ENCODE results near the gene CNKSR1. TPM values are rescaled to one million over a fixed set of nuclear protein-coding genes. Genes with fewer than 3 reads are reported as not detected.

The CNKSR1 gene
- total RNA-seq, 2 experiments from 2014 or later: 3.0 to 3.2 TPM

DNA sequence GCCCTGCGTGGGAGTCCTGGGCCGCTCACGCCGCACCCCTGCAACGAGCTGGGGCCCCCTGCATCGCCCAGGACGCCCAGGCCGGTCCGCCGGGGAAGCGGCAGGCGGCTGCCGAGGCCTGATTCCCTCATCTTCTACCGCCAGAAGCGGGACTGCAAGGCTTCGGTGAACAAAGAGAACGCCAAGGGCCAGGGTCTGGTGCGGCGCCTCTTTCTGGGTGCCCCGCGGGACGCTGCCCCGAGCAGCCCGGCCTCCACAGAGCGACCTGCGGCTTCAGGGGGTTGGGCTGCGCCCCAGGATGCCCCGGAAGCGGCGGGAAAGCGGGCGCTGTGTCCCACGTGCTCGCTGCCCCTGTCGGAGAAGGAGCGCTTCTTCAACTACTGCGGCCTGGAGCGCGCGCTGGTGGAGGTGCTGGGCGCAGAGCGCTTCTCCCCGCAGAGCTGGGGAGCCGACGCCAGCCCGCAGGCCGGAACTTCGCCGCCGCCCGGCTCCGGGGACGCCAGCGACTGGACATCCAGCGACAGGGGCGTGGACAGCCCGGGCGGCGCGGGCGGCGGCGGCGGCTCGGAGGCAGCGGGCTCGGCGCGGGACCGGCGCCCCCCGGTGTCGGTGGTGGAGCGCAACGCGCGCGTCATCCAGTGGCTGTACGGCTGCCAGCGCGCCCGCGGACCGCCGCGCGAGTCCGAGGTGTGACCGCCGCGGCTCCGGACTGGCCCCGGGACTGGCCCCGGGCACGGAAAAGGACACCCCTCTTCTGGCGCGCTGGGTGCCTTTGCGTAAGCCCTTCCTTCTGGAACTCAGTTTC is 15.7 kb upstream of the CNKSR1 start:
- ChIA-PET CTCF (interaction anchor here (0.6 to 3.0 kb wide), 7 partner anchors 8 to 256 kb away, joined by 3 to 10 read pairs (median 3); partner anchors contain the start of genes ZNF593 and ZNF593OS), POLR2A (interaction anchor here (0.6 kb wide), 1 partner anchor 35 kb away, joined by 4 read pairs; no protein-coding TSS in a partner anchor)
- Mint-ChIP-seq H3K4me1 (peaks cover 10% of the 10 kb centered on the region), H3K9me3 (ENCODE audit: low read depth) (no peaks in the 10 kb centered on the region), H3K27ac (no peak overlapping the region), H3K27me3 (peaks cover 15% of the 10 kb centered on the region), H3K4me3 (peak overlapping the region; percentile 39), H3K36me3 (ENCODE audit: low read depth) (no peaks in the 10 kb centered on the region)
- intact Hi-C loops (cut with DNase I, micrococcal nuclease): loop anchor here in 1 of 2 experiments (2.0 kb wide), 1 partner anchor 159 kb away; no protein-coding TSS in a partner anchor
- DNase-seq: peak; percentile 67
- peak; percentile 47 for ATAC-seq

DNA sequence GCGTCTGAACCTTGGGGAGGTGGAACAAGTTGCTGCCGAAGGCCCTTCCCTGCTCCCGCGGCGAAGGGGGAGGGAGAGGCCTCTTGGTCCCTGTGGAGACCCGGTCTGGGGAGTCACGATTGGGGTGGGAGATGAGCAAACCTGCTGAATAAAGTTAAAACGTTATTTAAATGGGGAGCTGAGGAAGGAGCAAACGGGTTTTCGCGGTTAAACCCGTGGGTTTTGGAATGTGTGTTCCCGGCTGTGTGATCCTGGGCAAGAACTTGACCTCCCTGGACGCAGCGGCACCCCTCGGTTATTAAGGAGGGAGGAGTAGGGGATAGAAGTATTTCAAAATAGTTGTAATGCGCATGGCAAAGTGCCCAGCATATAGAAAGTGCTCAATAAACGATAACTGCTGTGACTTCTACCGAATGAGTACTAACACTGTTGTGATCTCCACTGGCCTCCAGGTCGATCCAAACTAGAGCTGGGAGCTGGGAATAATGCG is 15.0 kb upstream of the CNKSR1 start:
- ATAC-seq: no peak
- POLR2A ChIA-PET: interaction anchor here (0.6 kb wide), 1 partner anchor 36 kb away, joined by 4 read pairs; no protein-coding TSS in a partner anchor
- peaks cover 10% of the 10 kb centered on the region for H3K4me1 Mint-ChIP-seq
- H3K27me3 Mint-ChIP-seq: peaks cover 15% of the 10 kb centered on the region
- peak overlapping the region; percentile 39 for H3K4me3 Mint-ChIP-seq
- CTCF ChIA-PET: interaction anchor here (0.5 to 3.0 kb wide), 8 partner anchors 8 to 285 kb away, joined by 3 to 11 read pairs (median 4); partner anchors contain the start of genes ZNF593 and ZNF593OS
- intact Hi-C loops (cut with DNase I, micrococcal nuclease): loop anchor here in 1 of 2 experiments (2.0 kb wide), 1 partner anchor 159 kb away; no protein-coding TSS in a partner anchor
- no peaks in the 10 kb centered on the region for H3K9me3 Mint-ChIP-seq (ENCODE audit: low read depth)
- no peaks in the 10 kb centered on the region for H3K36me3 Mint-ChIP-seq (ENCODE audit: low read depth)
- DNase-seq: no peak
- H3K27ac Mint-ChIP-seq: no peak overlapping the region

DNA sequence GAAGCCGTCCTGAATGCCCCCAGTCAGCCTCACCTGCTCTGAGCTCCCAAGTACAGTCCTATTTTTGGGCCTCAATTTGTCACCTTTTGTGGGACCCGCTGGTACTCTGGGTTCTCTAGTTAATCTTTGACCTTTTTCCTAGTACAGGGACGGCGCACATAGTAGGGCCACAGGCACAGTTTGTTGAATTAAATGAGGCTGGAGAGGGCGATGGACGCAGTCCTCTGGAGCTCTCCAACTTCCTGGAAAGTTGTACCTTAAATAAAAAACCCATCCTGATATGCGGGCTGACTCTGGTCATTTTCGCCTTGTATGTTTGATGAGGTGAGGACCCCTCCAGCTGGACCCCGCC is 13.6 kb upstream of the CNKSR1 start:
- DNase-seq (no peak), ATAC-seq (no peak)
- peaks cover 14% of the 10 kb centered on the region for H3K27me3 Mint-ChIP-seq
- CTCF ChIA-PET: interaction anchor here (0.7 to 2.2 kb wide), 7 partner anchors 9 to 125 kb away, joined by 3 to 11 read pairs (median 3); no protein-coding TSS in a partner anchor
- H3K27ac Mint-ChIP-seq: no peak overlapping the region
- peaks cover 10% of the 10 kb centered on the region for H3K4me1 Mint-ChIP-seq
- intact Hi-C loops (cut with DNase I, micrococcal nuclease): loop anchor here (1.0 to 2.0 kb wide), 4 partner anchors 58 to 157 kb away; partner anchors contain the start of gene CEP85 (in 1 of the 2)
- H3K9me3 Mint-ChIP-seq (ENCODE audit: low read depth): no peaks in the 10 kb centered on the region
- POLR2A ChIA-PET: no interaction called here
- H3K36me3 Mint-ChIP-seq (ENCODE audit: low read depth): no peaks in the 10 kb centered on the region
- no peak overlapping the region for H3K4me3 Mint-ChIP-seq

DNA sequence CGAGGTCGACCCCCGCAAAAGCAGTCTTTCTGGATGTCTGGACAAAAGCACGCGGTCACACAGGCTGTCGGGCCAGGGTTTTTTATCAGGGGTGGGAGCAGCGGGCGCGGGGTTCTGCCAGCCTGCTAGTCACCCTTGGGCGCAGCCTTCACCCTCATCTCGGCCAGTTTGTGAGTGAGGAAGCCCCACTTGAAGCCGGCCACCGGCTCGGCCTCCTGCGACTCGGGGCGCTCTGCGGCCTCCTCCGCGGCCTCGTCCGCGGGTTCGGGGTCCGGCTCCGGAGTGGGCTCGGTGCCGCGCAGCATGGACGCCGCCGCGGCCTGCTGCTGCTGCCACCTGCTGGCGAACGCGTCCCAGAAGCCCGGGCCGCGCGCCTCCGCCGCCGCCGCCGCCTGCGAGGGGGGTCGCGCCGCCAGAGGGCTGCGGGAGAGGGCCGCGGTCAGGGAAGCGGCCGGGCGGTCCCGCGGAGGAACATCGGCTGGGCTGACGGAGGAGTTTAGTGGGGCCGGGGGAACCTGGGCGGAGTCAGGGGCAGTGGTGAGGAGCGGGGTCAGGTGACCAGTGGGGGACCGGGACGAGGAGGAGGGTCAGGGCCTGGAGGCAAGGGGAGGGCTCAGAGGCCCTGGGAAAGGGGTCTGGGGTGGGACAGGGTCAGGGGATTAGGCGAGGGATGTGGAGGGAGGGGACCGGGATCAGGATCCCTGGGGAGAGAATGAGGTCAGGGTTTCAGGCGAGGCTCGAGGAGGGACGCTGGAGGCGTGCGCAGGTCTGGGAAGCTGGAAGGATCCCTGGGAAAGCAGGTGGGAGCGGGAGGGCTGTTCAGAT is 13.0 kb upstream of the CNKSR1 start:
- no peaks in the 10 kb centered on the region for H3K36me3 Mint-ChIP-seq (ENCODE audit: low read depth)
- intact Hi-C loops (cut with DNase I, micrococcal nuclease): loop anchor here (1.0 kb wide), 3 partner anchors 59 to 128 kb away; partner anchors contain the start of gene CEP85 (in 1 of the 2)
- peak overlapping the region; percentile 50 for H3K4me3 Mint-ChIP-seq
- peaks cover 14% of the 10 kb centered on the region for H3K27me3 Mint-ChIP-seq
- no peaks in the 10 kb centered on the region for H3K9me3 Mint-ChIP-seq (ENCODE audit: low read depth)
- CTCF ChIA-PET: interaction anchor here (0.7 to 2.2 kb wide), 7 partner anchors 19 to 126 kb away, joined by 3 to 11 read pairs (median 3); no protein-coding TSS in a partner anchor
- POLR2A ChIA-PET: no interaction called here
- DNase-seq: peak; percentile 75
- H3K27ac Mint-ChIP-seq: no peak overlapping the region
- H3K4me1 Mint-ChIP-seq: peaks cover 10% of the 10 kb centered on the region
- peak; percentile 69 for ATAC-seq

DNA sequence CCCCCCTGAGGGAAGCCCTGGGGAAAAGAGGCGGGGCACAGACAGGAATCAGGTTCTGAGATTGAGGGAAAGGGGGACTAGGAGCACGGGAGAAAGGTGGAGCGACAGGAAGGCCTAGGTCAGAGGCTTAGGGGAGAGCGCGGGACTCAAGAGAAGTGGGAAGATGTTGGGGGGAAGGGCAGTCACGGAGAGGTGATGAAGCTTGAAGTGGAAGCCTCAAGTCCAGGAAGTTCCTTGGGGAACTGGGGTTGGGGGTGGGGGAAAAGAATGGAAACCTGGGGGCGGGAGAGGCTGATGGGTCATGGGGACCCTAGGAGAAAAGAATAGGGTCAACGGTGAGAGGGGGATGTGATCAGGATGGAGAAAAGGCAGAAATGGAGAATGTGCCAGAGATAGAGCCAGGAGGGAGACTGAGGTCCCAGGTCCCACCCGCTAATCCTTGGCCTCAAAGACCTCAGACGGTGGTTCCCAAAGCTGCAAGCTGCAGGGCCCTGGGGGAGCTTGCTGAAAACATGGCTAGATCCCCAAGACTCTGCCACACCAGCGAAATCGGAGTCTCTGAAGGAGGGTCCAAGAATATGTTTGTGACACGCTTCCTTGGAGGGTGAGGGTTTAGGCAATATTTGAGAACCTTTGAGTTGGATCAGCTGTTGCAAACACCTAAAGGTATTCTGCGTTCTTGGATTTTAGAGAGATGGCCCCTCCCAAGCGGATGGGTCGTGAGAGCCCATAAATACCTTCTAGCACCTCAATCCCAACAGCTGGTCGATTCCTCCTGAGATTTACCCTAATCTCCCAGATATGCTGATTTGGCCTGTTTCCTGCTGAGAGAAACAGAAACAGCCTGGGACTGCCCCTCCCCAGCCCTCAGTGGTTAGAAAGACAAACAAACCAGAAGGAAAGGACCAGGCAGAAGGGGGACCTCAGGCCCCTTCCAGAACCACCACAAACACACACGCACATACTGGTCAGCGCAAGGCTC is 12.1 kb upstream of the CNKSR1 start:
- Mint-ChIP-seq H3K36me3 (ENCODE audit: low read depth) (no peaks in the 10 kb centered on the region), H3K27ac (no peak overlapping the region), H3K4me3 (peak overlapping the region; percentile 50), H3K4me1 (peaks cover 10% of the 10 kb centered on the region), H3K9me3 (ENCODE audit: low read depth) (no peaks in the 10 kb centered on the region), H3K27me3 (peaks cover 14% of the 10 kb centered on the region)
- CTCF ChIA-PET: interaction anchor here (0.6 to 1.7 kb wide), 8 partner anchors 20 to 157 kb away, joined by 3 to 6 read pairs (median 4); no protein-coding TSS in a partner anchor
- DNase-seq (no peak), ATAC-seq (no peak)
- intact Hi-C loops (cut with DNase I, micrococcal nuclease): loop anchor here (1.0 to 5.0 kb wide), 4 partner anchors 60 to 129 kb away; partner anchors contain the start of gene CEP85 (in 1 of the 2)
- POLR2A ChIA-PET: no interaction called here

DNA sequence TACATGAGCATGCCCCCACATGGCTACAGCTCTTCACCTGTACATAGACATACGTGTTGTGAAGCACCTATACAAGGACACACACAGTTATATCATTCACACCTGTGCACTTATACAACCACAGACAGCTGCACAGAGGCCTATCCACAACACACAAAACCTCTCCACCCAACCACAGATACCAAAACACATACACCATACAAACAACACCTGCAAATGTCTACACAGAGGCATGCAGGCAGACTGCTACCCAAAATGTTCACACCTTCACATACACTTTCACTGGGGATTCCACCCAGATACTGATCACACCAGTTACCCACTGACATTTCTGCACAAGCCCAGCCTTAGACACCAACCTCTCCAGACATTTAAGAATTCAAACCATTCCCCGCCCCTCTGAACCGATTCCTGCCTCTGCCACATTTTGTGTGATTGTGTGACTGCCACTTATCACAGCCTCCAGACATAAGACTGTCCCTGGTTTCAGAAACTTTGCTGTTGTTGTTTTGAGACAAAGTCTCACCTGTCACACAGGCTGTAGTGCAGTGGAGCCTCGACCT is 10.5 kb upstream of the CNKSR1 start:
- Mint-ChIP-seq H3K4me1 (peaks cover 18% of the 10 kb centered on the region), H3K27ac (no peak overlapping the region), H3K36me3 (ENCODE audit: low read depth) (peaks cover 8% of the 10 kb centered on the region), H3K9me3 (ENCODE audit: low read depth) (no peaks in the 10 kb centered on the region), H3K4me3 (no peak overlapping the region), H3K27me3 (peaks cover 10% of the 10 kb centered on the region)
- ATAC-seq (no peak), DNase-seq (no peak)
- intact Hi-C loops (cut with DNase I, micrococcal nuclease): loop anchor here in 1 of 2 experiments (5.0 kb wide), 1 partner anchor 129 kb away; no protein-coding TSS in a partner anchor
- ChIA-PET POLR2A (no interaction called here), CTCF (interaction anchor here (1.0 kb wide), 2 partner anchors 9 to 155 kb away, joined by 3 read pairs; no protein-coding TSS in a partner anchor)

DNA sequence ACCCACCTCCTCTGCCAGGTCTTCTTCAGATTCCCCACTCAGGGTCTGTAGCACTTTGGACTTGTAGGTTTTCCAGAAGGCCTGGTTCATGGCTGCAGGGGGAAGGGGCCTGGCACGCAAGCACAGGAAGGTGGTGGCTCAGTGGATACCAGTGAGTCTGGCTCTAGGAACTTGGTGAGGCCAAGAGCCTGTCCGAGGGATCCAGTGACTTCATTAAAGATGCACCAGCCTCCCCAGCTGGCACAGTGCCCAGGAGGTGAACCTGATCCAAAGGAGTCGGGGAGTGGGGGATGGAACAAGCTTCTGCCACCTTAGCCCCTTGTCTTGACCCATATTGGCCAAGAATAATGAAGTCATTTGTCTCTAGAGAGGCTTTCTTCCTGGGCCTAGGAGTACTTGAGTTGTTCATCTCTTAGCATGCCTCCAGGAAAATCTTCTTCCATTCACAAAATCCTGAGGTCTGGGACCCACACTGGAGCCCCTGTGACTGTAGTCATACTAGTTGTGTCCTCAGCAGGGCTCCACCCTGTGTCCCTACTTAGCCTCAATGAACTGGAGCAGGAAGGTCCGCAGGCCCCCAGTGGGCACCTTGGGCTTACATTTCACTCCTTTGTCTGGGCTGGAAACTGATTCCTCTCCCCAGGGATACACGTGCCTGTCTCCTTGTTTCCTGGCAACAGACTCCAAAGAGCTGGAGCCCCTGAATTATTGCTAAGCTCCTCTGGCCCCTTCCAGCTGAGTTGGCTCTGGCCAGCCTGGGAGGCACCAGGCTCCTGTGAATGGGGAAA is 8.7 kb upstream of the CNKSR1 start, which contains the start of gene C1orf232:
Gene C1orf232, minus strand, starts transcription at position 554 of the 788 bp plus-strand sequence. Its CDS starts 464 bp downstream, at position 90.
- Mint-ChIP-seq H3K4me3 (peak within 1 kb of the TSS; percentile 95), H3K36me3 (ENCODE audit: low read depth) (peaks cover 12% of the 10 kb centered on the region), H3K4me1 (peaks cover 14% of the 10 kb centered on the region), H3K27me3 (peaks cover 3% of the 10 kb centered on the region), H3K9me3 (ENCODE audit: low read depth) (no peaks in the 10 kb centered on the region), H3K27ac (peak within 1 kb of the TSS; percentile 88)
- POLR2A ChIA-PET: interaction anchor here (1.2 kb wide), 1 partner anchor 65 kb away, joined by 13 read pairs; the partner anchor contains the start of gene CEP85
- CTCF ChIA-PET: interaction anchor here (1.0 to 2.6 kb wide), 2 partner anchors 66 to 137 kb away, joined by 3 to 35 read pairs; partner anchors contain the start of gene CEP85
- ATAC-seq: no peak
- intact Hi-C loops (cut with DNase I, micrococcal nuclease): loop anchor here (1.0 to 5.0 kb wide), 8 partner anchors 57 to 264 kb away; partner anchors contain the start of genes CEP85 (in 2 of the 2), DHDDS (in 1 of the 2) and PDIK1L (in 1 of the 2)
- DNase-seq: no peak

DNA sequence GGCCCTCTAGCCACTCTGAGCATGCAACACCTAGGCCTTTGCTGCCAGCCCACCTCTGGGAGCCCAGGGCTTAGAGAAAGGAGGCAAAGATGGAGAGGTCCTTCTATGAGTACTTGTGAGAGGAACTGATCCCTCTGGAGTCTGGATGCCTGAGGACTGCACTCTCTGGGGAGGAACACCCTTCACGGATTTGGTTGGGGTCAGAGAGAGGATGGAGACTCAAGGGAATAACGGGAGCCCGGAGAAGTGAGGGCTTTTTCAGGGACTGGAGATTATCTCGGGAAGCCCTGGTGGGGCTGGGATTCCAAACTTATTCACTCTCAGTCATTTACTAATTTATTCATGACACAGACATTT is 8.1 kb upstream of the CNKSR1 start:
- POLR2A ChIA-PET: interaction anchor here (0.9 to 1.2 kb wide), 2 partner anchors 24 to 65 kb away, joined by 3 to 13 read pairs; partner anchors contain the start of gene CEP85
- intact Hi-C loops (cut with DNase I, micrococcal nuclease): loop anchor here (1.0 to 5.0 kb wide), 8 partner anchors 58 to 263 kb away; partner anchors contain the start of genes CEP85 (in 2 of the 2), DHDDS (in 1 of the 2) and PDIK1L (in 1 of the 2)
- no peak for ATAC-seq
- no peak for DNase-seq
- Mint-ChIP-seq H3K4me1 (peaks cover 10% of the 10 kb centered on the region), H3K4me3 (peak overlapping the region; percentile 95), H3K36me3 (ENCODE audit: low read depth) (peaks cover 12% of the 10 kb centered on the region), H3K27ac (no peak overlapping the region), H3K27me3 (no peaks in the 10 kb centered on the region), H3K9me3 (ENCODE audit: low read depth) (no peaks in the 10 kb centered on the region)
- CTCF ChIA-PET: interaction anchor here (0.6 to 2.6 kb wide), 26 partner anchors 8 to 305 kb away, joined by 3 to 35 read pairs (median 4); partner anchors contain the start of genes CD52, CEP85 and PAQR7
